Parietal lobe (tissue), 1 donor: ENCODE measurements around the gene FNIP1. TPM values are rescaled to one million over a fixed set of nuclear protein-coding genes. Genes with fewer than 3 reads are reported as not detected.

Source experiments
- total RNA-seq: library from RNA; depleted of rRNA; stranded (reverse); fragments of >200 nt; gene quantifications from one replicate; pipeline ENCODE4 v1.2.3, GENCODE V29; 2014

Gene FNIP1
- 69.2 TPM for total RNA-seq

DNA sequence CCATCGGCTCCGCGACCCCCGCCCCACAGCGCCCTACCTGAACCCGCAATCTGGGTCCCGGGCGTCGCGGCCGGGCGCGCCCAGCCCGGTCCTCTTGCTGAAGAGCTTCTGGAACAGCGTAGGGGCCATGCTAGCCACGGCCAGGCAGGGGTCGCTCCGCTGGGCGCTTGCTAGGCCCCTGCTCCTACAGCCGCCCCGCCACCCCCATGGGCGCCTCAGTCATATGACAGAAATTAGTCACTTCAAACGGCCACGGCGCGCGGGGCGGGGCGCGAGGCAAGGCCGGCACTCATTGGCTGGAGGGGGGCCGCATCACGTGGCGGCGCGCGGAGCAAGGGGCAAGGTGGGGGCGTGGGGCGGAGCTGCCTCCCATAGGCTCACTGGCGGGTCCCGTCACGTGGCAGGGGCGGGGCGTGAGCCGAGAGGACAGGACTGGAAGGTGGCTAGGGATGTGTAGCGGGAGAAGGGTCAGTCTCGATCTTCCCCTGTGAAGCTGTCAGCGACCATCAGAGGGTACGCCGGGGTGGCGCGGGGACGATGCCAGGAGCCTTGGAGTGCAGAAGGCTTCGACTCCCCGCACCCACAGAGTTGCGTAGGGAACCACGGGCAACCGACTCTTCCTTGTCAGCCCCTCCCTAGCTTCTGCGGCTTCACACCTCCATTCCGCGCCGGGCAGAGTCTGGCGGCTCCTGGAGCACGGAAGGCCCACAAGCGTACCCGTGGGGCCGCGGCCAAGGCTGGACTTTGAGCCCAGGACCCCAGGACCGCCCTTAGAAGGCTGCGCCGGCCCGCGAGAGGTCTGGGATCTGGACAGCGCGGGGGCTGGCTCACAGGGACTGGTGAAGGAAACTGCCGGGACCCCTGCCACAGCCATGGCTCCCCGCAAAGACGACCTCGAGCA lies at the start of gene FNIP1:
FNIP1 (minus strand) TSS at position 225 of the 901 bp plus-strand sequence; CDS start at position 129, 96 bp downstream.

DNA sequence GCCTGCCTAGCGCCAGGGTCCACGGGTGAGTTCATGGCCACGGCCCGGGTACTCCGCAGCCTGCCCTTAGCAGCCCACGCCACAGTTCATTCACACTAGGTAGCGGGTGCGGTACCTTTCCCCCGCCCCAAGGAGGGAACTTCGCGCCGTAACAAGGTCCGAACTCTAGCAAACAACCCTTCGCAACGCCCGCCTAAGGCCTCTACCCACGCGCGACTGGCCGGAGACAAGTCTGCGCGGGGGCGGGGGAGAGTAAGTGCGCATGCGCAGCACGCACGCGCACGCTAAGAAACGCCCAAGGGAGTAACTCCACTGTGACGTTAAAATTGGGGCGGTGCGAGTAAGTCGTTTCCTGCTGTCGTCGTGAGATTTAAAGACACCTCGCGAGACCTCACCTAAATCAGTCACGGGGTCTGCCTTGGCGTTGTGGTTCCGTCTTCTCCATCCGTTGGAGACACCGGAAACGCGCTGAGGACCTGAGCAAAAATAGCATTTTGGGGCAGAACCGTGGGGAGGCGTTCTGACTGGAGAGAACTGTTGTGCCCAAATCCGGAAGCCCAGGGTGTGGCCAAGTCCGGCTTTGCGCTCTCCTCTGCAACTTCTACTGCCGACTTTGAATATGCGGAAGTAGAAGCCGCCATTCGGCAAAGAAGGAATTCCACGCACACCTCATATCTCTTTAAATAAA lies 161.7 kb downstream of the FNIP1 start, which contains the start of gene RAPGEF6:
RAPGEF6 (minus strand) TSS at position 234 of the 688 bp plus-strand sequence; CDS start at position 35, 199 bp downstream.

Other genes starting within 250 kb of the FNIP1 start
- gene RAPGEF6, start 161.8 kb downstream of the FNIP1 start, total RNA-seq = 97.3 TPM
- not detected for gene MEIKIN, start 148.6 kb upstream of the FNIP1 start, total RNA-seq
- 69.5 TPM for gene ACSL6, start 214.6 kb upstream of the FNIP1 start, total RNA-seq